HEK293 (cell line): ENCODE results near the gene WDR64.

Experiments used
- GFI1B ChIP-seq: fragments of 450-650 bp; formaldehyde crosslinking; IDR thresholded peaks from 2 replicates; pipeline ENCODE4 v1.5.1; 2016; ENCODE audit warnings: missing biosample characterization, missing genetic modification characterization
- GLI4 ChIP-seq: fragments of 450-650 bp; formaldehyde crosslinking; IDR thresholded peaks from 2 replicates; pipeline ENCODE4 v1.5.1; 2016; ENCODE audit warnings: missing biosample characterization, missing genetic modification characterization
- KLF1 ChIP-seq: fragments of 450-650 bp; formaldehyde crosslinking; IDR thresholded peaks from 2 replicates; pipeline ENCODE4 v1.5.1; 2016; ENCODE audit warnings: missing biosample characterization, missing genetic modification characterization
- MEIS1 ChIP-seq: sonication (generic); formaldehyde crosslinking; IDR thresholded peaks from 2 replicates; pipeline ENCODE4 v1.8.1; 2022; ENCODE audit warnings: missing genetic modification reagents, mild to moderate bottlenecking, borderline replicate concordance
- REPIN1 ChIP-seq: fragments of 450-650 bp; formaldehyde crosslinking; IDR thresholded peaks from 2 replicates; pipeline ENCODE4 v1.5.1; 2017; ENCODE audit warnings: missing biosample characterization, missing genetic modification characterization, low read depth
- SP3 ChIP-seq: fragments of 450-650 bp; formaldehyde crosslinking; IDR thresholded peaks from 2 replicates; pipeline ENCODE4 v1.5.1; 2016; ENCODE audit warnings: missing biosample characterization, missing genetic modification characterization
- ZFP37 ChIP-seq: fragments of 450-650 bp; formaldehyde crosslinking; IDR thresholded peaks from 2 replicates; pipeline ENCODE4 v1.5.1; 2016; ENCODE audit warnings: missing biosample characterization, missing genetic modification characterization
- ZNF112 ChIP-seq: fragments of 450-650 bp; formaldehyde crosslinking; IDR thresholded peaks from 2 replicates; pipeline ENCODE4 v1.5.0; 2017; ENCODE audit warnings: missing biosample characterization, missing genetic modification characterization
- ZNF114 ChIP-seq: fragments of 450-650 bp; formaldehyde crosslinking; IDR thresholded peaks from 2 replicates; pipeline ENCODE4 v1.5.0; 2017; ENCODE audit warnings: missing biosample characterization, missing genetic modification characterization
- ZNF121 ChIP-seq: fragments of 450-650 bp; formaldehyde crosslinking; IDR thresholded peaks from 2 replicates; pipeline ENCODE4 v1.5.1; 2016; ENCODE audit warnings: missing biosample characterization, missing genetic modification characterization
- ZNF2 ChIP-seq: fragments of 450-650 bp; formaldehyde crosslinking; IDR thresholded peaks from 2 replicates; pipeline ENCODE4 v1.5.1; 2016; ENCODE audit warnings: missing biosample characterization, missing genetic modification characterization
- ZNF221 ChIP-seq: fragments of 450-650 bp; formaldehyde crosslinking; IDR thresholded peaks from 2 replicates; pipeline ENCODE4 v1.5.1; 2017; ENCODE audit warnings: missing biosample characterization, missing genetic modification characterization, borderline replicate concordance
- ZNF354C ChIP-seq: fragments of 450-650 bp; formaldehyde crosslinking; IDR thresholded peaks from 2 replicates; pipeline ENCODE4 v1.5.1; 2016; ENCODE audit warnings: missing biosample characterization, missing genetic modification characterization, low read depth, borderline replicate concordance
- ZNF366 ChIP-seq: fragments of 450-650 bp; formaldehyde crosslinking; conservative IDR thresholded peaks from 2 replicates; pipeline ENCODE4 v1.5.1; 2016; ENCODE audit warnings: missing biosample characterization, missing genetic modification characterization
- ZNF394 ChIP-seq: fragments of 450-650 bp; formaldehyde crosslinking; IDR thresholded peaks from 2 replicates; pipeline ENCODE4 v1.5.1; 2016; ENCODE audit warnings: missing biosample characterization, missing genetic modification characterization, mild to moderate bottlenecking, moderate library complexity, borderline replicate concordance
- ZNF549 ChIP-seq: fragments of 450-650 bp; IDR thresholded peaks from 2 replicates; pipeline ENCODE4 v1.5.1; 2018; ENCODE audit warnings: missing biosample characterization, missing genetic modification characterization, mild to moderate bottlenecking, inconsistent platforms, moderate library complexity
- ZNF600 ChIP-seq: fragments of 450-650 bp; formaldehyde crosslinking; IDR thresholded peaks from 2 replicates; pipeline ENCODE4 v1.5.1; 2016; ENCODE audit warnings: missing biosample characterization, missing genetic modification characterization
- ZNF629 ChIP-seq: fragments of 450-650 bp; formaldehyde crosslinking; IDR thresholded peaks from 2 replicates; pipeline ENCODE4 v1.5.1; 2017; ENCODE audit warnings: missing biosample characterization, missing genetic modification characterization
- ZNF664 ChIP-seq: fragments of 450-650 bp; formaldehyde crosslinking; IDR thresholded peaks from 2 replicates; pipeline ENCODE4 v1.5.1; 2016; ENCODE audit warnings: missing biosample characterization, missing genetic modification characterization
- ZNF777 ChIP-seq: fragments of 450-650 bp; formaldehyde crosslinking; IDR thresholded peaks from 2 replicates; pipeline ENCODE4 v1.5.1; 2017; ENCODE audit warnings: missing biosample characterization, missing genetic modification characterization, borderline replicate concordance
- ZNF837 ChIP-seq: fragments of 450-650 bp; formaldehyde crosslinking; IDR thresholded peaks from 2 replicates; pipeline ENCODE4 v1.5.1; 2016; ENCODE audit warnings: missing biosample characterization, missing genetic modification characterization
- ZNF843 ChIP-seq: fragments of 450-650 bp; formaldehyde crosslinking; IDR thresholded peaks from 2 replicates; pipeline ENCODE4 v1.5.1; 2016; ENCODE audit warnings: missing biosample characterization, missing genetic modification characterization
- TF ChIP-seq, protein P1 (sequence below): fragments of 450-650 bp; formaldehyde crosslinking; IDR thresholded peaks from 2 replicates; pipeline ENCODE4 v1.5.1; 2016; ENCODE audit warnings: missing biosample characterization, missing genetic modification characterization, borderline replicate concordance
- TF ChIP-seq, protein P2 (sequence below): fragments of 450-650 bp; formaldehyde crosslinking; IDR thresholded peaks from 2 replicates; pipeline ENCODE4 v1.5.1; 2016; ENCODE audit warnings: missing biosample characterization, missing genetic modification characterization
- TF ChIP-seq, protein P3 (sequence below): fragments of 450-650 bp; formaldehyde crosslinking; IDR thresholded peaks from 2 replicates; pipeline ENCODE4 v1.5.1; 2016; ENCODE audit warnings: missing biosample characterization, missing genetic modification characterization

WDR64 gene

DNA sequence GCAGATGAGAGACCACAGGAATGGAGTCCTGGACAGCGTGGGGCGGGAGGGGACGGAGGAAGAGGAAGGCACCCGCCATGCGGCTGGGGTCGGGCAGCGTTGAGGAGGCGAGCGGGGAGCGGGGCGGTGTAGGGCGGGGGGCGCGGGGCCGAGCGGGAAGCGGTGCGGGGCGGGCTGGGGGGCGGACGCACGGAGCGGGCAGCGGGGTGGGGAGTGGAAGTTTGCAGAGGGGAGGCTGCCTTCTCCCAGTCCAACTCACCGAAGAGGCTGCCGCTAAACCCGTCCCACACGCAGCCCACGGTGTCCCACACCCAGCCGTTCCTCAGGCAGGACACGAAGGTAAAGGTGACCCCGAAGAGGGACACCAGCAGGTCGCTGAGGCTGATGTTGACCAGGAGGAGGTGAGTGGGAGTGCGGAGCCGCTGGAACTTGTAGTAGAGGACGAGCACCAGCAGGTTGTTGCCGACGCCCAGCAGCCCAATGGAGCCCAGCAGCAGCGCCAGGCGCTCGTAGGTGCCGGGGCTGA is 12.4 kb upstream of the WDR64 start (continued):
- TF ChIP-seq, protein P1, sequence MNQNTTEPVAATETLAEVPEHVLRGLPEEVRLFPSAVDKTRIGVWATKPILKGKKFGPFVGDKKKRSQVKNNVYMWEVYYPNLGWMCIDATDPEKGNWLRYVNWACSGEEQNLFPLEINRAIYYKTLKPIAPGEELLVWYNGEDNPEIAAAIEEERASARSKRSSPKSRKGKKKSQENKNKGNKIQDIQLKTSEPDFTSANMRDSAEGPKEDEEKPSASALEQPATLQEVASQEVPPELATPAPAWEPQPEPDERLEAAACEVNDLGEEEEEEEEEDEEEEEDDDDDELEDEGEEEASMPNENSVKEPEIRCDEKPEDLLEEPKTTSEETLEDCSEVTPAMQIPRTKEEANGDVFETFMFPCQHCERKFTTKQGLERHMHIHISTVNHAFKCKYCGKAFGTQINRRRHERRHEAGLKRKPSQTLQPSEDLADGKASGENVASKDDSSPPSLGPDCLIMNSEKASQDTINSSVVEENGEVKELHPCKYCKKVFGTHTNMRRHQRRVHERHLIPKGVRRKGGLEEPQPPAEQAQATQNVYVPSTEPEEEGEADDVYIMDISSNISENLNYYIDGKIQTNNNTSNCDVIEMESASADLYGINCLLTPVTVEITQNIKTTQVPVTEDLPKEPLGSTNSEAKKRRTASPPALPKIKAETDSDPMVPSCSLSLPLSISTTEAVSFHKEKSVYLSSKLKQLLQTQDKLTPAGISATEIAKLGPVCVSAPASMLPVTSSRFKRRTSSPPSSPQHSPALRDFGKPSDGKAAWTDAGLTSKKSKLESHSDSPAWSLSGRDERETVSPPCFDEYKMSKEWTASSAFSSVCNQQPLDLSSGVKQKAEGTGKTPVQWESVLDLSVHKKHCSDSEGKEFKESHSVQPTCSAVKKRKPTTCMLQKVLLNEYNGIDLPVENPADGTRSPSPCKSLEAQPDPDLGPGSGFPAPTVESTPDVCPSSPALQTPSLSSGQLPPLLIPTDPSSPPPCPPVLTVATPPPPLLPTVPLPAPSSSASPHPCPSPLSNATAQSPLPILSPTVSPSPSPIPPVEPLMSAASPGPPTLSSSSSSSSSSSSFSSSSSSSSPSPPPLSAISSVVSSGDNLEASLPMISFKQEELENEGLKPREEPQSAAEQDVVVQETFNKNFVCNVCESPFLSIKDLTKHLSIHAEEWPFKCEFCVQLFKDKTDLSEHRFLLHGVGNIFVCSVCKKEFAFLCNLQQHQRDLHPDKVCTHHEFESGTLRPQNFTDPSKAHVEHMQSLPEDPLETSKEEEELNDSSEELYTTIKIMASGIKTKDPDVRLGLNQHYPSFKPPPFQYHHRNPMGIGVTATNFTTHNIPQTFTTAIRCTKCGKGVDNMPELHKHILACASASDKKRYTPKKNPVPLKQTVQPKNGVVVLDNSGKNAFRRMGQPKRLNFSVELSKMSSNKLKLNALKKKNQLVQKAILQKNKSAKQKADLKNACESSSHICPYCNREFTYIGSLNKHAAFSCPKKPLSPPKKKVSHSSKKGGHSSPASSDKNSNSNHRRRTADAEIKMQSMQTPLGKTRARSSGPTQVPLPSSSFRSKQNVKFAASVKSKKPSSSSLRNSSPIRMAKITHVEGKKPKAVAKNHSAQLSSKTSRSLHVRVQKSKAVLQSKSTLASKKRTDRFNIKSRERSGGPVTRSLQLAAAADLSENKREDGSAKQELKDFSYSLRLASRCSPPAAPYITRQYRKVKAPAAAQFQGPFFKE (tag by site-specific recombination), result no peak
- TF ChIP-seq ZNF221 (no peak), ZNF629 (tag by site-specific recombination) (no peak), ZNF549 (no peak), KLF1 (0 out of 2 replicates have a peak, but pooled peaks have one; percentile 12), SP3 (peak; percentile 39; the same call in 1 of the 2 replicates), GLI4 (tag by site-specific recombination) (peak; percentile 56; the same call in 1 of the 2 replicates), ZNF2 (tag by site-specific recombination) (no peak), ZNF777 (tag by site-specific recombination) (no peak), ZFP37 (no peak), ZNF354C (tag by site-specific recombination) (no peak), REPIN1 (tag by site-specific recombination) (no peak), ZNF112 (tag by site-specific recombination) (no peak), ZNF843 (no peak), GFI1B (tag by site-specific recombination) (no peak), ZNF121 (tag by site-specific recombination) (no peak), ZNF394 (tag by site-specific recombination) (no peak), MEIS1 (no peak), ZNF600 (tag by site-specific recombination) (peak; percentile 91), ZNF664 (tag by site-specific recombination) (no peak), ZNF366 (tag by site-specific recombination) (no peak), ZNF837 (tag by site-specific recombination) (no peak), ZNF114 (tag by site-specific recombination) (no peak)
- TF ChIP-seq, protein P2, sequence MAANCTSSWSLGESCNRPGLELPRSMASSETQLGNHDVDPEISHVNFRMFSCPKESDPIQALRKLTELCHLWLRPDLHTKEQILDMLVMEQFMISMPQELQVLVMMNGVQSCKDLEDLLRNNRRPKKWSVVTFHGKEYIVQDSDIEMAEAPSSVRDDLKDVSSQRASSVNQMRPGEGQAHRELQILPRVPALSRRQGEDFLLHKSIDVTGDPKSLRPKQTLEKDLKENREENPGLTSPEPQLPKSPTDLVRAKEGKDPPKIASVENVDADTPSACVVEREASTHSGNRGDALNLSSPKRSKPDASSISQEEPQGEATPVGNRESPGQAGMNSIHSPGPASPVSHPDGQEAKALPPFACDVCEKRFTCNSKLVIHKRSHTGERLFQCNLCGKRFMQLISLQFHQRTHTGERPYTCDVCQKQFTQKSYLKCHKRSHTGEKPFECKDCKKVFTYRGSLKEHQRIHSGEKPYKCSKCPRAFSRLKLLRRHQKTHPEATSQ (tag by site-specific recombination), result 0 out of 2 replicates have a peak, but pooled peaks have one; percentile 63
- TF ChIP-seq, protein P3, sequence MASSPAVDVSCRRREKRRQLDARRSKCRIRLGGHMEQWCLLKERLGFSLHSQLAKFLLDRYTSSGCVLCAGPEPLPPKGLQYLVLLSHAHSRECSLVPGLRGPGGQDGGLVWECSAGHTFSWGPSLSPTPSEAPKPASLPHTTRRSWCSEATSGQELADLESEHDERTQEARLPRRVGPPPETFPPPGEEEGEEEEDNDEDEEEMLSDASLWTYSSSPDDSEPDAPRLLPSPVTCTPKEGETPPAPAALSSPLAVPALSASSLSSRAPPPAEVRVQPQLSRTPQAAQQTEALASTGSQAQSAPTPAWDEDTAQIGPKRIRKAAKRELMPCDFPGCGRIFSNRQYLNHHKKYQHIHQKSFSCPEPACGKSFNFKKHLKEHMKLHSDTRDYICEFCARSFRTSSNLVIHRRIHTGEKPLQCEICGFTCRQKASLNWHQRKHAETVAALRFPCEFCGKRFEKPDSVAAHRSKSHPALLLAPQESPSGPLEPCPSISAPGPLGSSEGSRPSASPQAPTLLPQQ (tag by site-specific recombination), result peak; percentile 29; the same call in 1 of the 2 replicates
